ENCODE data around the gene NPHP3.
"Not testable (repeated sequence)": the region's sequence is repeated elsewhere in the genome, so short reads cannot be mapped to it uniquely, and the experiment has no call there.

NPHP3 gene, protein sequence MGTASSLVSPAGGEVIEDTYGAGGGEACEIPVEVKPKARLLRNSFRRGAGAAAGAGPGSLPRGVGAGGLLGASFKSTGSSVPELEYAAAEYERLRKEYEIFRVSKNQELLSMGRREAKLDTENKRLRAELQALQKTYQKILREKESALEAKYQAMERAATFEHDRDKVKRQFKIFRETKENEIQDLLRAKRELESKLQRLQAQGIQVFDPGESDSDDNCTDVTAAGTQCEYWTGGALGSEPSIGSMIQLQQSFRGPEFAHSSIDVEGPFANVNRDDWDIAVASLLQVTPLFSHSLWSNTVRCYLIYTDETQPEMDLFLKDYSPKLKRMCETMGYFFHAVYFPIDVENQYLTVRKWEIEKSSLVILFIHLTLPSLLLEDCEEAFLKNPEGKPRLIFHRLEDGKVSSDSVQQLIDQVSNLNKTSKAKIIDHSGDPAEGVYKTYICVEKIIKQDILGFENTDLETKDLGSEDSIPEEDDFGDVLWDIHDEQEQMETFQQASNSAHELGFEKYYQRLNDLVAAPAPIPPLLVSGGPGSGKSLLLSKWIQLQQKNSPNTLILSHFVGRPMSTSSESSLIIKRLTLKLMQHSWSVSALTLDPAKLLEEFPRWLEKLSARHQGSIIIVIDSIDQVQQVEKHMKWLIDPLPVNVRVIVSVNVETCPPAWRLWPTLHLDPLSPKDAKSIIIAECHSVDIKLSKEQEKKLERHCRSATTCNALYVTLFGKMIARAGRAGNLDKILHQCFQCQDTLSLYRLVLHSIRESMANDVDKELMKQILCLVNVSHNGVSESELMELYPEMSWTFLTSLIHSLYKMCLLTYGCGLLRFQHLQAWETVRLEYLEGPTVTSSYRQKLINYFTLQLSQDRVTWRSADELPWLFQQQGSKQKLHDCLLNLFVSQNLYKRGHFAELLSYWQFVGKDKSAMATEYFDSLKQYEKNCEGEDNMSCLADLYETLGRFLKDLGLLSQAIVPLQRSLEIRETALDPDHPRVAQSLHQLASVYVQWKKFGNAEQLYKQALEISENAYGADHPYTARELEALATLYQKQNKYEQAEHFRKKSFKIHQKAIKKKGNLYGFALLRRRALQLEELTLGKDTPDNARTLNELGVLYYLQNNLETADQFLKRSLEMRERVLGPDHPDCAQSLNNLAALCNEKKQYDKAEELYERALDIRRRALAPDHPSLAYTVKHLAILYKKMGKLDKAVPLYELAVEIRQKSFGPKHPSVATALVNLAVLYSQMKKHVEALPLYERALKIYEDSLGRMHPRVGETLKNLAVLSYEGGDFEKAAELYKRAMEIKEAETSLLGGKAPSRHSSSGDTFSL (N-terminal part only)

DNA sequence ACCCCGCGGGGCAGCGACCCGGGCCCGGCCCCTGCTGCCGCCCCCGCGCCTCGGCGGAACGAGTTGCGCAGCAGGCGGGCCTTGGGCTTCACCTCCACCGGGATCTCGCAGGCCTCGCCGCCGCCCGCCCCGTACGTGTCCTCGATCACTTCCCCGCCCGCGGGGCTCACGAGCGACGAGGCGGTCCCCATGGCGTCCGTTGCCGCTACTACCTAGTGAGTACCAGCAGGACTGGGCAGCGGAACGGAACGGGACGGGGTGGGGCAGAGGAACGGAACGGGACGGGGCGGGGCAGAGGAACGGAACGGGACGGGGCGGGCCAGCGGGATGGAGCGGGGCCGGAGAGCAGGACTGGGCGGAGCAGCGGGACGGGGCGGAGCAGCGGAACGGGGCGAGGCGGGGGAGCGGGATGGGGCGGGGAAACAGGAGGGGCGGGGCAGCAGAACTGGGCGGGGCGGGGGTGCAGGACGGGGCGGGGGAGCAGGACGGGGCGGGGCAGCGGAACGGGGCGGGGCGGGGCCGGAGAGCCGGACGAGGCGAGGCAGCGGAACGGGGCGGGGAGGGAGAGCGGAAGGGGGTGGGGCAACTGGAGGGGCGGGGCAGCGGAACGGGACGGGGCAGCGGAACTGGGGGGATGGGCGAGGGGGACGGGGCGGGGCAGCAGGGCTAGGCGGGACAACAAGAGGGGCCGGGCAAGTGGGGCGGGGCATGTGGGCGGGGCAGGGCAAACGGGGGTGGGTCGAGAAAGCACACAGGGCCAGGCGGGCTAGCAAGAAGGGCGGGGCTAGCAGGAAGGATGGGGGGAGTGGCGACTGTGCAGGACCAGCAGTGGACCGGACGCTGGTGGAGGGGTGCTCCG is at the start of gene NPHP3:
Gene NPHP3, minus strand, starts transcription at position 245 of the 859 bp plus-strand sequence. Its CDS starts 54 bp downstream, at position 191.
- FAIRE-seq (peak; percentile 93), DNase-seq (ENCODE audit: insufficient read length, low spot score) (peak; percentile 73)

DNA sequence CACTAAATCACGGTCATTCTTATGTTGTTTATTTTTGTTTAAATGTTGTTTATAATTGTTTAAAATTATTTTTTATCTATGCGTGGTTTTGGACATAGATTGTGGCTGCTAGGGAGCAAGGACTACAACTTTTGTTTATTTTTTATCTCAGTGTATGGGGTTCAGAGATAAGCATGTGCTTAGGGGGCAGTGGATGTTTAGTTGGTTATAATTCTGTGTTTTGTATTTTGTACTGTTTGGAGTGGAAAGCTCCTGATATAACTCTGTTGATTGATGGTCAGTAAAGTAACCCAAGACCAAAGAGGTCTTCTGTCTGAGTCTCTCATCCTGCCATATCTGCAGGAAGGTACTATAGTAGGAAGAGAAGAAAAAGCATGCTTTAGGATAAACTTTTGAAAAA is 36.5 kb upstream of the NPHP3 start:
- FAIRE-seq: no peak
- no peak for DNase-seq (ENCODE audit: insufficient read length, low spot score)

DNA sequence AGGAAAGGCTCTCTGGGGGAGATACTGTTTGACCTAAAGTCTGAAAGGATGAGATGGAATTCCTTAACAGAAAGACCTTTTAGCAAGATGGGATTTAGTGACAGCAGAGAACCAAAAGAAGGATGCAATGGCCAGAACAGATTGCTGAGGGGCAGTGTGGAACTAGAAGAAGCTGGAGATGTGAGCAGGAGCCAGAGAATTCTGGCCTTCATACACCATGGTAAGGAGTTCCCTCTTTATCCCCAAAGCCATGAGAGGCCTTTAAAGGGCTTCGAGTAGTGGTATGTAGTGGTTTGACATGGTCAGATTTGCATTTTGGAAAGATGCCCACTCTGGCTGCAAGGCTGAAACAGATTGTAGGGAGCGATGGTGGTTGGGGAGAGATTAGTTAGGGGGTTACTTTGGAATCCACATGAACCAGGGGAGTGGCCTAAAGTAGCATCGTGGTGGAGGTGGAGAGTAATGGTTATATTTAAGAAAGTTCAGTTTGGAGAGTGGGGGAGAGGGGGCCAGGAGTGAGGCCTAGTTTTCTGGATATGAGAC is 34.0 kb upstream of the NPHP3 start:
- DNase-seq (ENCODE audit: insufficient read length, low spot score): no peak
- FAIRE-seq: no peak

DNA sequence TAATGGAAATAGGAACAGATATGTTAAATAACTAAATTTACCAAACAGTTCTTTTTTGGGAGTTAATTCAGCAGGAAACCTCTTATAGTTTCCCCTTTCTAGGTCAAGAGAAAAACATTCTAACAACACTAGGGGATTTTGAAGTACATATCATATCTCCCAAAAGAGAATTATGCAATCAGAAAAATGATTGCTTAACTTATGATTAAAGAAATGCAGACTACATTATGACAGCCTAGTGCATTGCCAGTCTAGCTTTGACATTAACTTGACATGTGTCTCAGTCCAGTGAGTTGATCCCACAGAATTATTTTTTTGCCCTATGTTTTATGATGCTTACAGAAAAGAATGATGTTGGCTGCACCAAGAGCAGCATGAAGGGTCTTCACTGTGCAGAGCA is 31.7 kb upstream of the NPHP3 start:
- FAIRE-seq: no peak
- no peak for DNase-seq (ENCODE audit: insufficient read length, low spot score)

DNA sequence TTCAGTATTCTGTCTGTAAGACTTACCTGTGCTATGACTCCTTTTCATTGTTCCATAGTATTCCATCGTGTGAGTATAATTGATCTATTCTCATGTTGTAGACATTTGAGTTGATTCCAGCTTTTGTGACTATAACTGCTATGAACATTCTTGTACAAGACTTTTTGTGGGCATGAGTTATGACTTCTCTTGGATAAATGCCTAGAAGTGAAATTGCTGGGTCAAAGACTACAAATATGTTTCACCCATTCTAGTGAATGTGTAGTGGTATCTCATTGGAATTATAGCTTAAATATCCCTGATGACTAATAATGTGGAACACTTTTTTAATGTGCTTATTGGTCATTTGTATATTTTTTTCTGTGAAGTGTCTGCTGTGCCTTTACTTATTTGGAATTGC is 27.6 kb upstream of the NPHP3 start:
- FAIRE-seq (no peak), DNase-seq (ENCODE audit: insufficient read length, low spot score) (no peak)

DNA sequence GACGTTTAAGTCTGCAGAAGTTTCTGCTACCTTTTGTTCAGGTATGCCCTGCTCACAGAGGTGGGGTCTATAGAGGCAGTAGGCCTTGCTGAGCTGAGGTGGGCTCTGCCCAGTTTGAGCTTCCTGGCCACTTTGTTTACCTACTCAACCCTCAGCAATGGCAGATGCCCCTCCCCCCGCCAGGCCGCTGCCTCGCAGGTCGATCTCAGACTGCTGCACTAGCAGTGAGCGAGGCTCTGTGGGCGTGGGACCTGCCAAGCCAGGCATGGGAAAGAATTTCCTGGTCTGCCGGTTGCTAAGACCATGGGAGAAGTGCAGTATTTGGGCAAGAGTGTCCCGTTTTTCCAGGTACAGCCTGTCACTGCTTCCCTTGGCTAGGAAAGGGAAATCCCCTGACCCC is 24.5 kb upstream of the NPHP3 start:
- FAIRE-seq: not testable (repeated sequence)

DNA sequence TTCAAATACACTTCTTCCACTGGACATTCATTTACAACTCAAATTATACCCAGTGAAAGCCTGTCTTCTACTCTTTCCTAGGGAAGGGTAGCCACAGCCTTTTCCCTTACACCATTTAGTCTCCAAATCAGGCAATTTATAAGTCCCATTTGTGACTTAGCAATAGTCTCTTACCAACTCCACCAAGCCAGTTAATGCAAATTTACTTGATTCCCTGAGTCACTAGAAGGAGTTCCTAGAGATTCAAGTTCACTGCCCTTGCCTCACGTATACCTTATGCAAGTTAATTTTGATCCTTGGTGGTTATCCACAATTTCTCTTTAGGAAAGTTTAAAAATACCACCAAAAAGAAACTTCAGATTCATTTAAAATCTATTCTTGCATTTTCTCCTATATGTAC is 16.1 kb upstream of the NPHP3 start:
- no peak for FAIRE-seq

More for the DNA sequence above, 24.5 kb upstream of the NPHP3 start:
- DNase-seq (ENCODE audit: insufficient read length, low spot score): not testable (repeated sequence)

DNA sequence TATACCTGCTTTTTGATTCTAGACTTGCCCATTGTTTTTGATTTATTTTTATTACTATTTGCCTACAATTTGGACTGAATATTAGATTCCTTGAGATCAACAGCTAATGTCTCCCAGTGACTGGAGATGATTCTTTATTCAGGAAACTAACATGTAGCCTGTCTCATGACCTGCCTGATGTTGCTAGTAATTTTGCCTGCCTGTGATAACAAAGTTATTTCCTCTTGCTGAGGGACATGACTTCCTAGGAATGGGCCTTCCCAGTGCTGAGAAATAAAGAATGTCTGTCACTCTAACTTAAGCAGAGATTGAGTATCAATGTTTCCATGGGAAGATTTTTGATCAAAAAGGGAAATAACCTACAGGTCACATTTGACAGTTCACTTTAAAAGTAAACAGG is 13.4 kb upstream of the NPHP3 start:
- DNase-seq (ENCODE audit: insufficient read length, low spot score) (no peak), FAIRE-seq (no peak)

More for the DNA sequence above, 16.1 kb upstream of the NPHP3 start:
- no peak for DNase-seq (ENCODE audit: insufficient read length, low spot score)

DNA sequence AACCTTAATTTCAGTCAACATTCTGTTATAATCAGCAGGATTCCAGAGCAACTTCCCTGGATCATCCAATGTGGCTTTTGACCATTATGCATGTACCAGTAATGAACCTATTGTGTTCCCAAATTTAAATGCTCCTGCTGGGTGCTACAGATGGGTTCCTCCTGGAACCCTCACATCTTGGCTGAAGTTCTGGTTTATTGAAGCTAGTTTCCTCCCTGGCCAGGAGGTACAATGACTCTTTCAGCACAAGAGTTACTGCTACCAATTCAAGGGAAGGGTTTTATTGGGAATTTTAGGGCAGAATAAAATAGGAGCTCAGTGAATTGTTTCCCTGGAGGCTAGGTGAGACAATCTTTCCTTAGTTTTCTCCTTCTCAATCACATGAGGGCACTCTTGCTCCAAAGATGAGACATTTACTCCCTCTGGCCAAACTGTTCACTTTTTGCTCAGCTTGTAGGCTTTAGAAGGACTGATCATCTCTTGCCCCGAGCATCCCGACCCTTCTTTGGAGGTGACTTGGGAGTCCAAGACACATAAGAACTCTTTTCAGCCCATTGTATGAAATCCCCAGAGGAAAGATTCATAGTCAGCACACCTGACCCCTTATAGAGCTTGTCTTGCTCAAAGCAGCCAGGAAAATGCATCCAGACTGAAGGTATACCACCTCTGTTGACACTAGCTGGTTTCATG is 8.8 kb upstream of the NPHP3 start:
- peak; percentile 70 for FAIRE-seq
- DNase-seq (ENCODE audit: insufficient read length, low spot score): no peak

DNA sequence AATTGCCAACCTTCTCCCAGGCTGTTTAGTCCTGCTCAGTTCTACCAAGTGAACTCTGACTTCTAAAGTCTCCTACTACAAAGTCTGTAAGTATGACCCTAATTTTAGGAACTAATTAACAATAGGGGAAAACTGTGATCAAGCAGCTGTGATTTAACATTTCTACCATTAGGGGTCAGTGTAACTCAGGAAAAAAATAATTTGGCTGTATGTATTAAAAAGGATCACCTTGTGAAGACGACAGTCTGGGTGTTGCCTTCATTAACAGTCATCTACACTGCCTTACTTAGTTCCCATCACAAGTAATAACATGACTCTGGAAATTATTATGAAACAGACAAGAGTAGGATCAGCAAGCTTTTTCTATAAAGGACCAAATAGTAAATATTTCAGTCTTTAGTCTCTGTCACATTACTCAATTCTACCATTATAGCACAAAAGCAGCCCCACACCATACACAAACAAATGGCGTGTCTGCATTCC is 4.2 kb upstream of the NPHP3 start:
- FAIRE-seq (peak; percentile 81), DNase-seq (ENCODE audit: insufficient read length, low spot score) (no peak)

DNA sequence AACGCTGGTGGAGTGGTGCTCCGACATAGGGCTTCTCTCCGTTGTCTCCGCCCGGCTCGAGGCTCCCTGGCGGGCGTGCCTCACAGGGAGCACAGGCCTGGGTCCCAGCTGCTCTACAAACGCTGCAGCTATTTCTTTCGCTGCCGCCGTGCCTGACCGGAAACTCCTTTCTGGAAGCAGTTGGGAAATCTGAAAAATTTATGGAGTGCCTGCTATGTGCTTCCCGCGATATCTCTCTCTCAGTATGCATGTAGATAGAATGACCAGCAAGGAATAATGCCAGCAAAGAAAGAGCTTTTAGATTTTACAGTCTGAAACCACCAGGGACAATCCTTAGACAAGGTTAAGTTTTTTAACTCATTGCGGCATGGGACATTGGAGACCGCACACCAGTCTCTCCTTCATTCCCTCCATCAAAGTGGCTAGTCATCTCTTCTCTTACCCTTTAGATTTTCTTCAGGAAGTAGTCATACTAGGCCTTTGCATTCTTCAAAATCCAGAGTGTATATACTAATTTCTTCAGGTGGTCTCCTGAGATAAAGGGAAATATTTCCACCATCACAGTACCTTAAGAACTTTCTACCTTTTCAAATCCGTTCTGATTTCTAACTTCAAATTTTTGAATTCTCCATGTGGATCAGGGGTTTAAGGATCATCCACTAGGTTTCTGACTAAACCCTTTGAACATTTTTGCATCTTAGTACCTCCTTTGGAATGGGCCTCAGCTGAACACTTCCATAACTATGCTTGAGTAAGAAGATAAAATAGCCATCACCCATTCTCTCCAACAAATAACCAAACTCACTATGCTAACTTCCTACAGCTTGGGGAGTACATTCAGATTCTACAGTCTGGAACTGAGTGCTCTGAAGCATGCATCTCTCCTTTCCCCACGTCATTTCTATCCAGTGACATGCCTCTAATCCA is 1.1 kb upstream of the NPHP3 start:
- DNase-seq (ENCODE audit: insufficient read length, low spot score): no peak
- peak; percentile 31 for FAIRE-seq

DNA sequence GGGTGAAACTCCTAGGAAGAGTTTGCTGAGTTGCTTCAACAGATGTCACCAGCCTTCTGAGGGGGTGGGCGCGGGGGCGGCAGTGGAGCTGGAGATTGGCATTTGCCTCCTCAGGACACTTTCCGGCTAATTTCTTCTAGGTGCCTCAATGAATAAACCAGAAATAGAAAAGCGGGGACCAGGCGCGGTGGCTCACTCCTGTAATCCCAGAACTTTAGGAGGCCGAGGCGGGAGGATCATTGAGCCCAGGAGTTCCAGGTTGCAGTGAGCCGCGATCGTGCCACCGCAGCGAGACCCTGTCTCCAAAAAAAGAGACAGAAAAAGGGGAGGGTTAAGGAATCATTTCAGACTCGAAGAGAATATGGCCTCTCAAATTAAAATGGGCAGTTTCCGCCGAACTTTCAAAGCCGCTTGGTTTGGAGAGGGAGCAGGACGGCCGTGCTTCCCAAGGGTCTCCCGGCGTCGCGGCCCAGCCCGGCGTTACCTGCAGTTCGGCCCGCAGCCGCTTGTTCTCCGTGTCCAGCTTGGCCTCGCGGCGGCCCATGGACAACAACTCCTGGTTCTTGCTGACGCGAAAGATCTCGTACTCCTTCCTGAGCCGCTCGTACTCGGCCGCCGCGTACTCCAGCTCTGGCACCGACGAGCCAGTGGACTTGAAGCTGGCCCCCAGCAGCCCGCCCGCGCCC is 587 bp downstream of the NPHP3 start:
- peak; percentile 6 for DNase-seq (ENCODE audit: insufficient read length, low spot score)
- no peak for FAIRE-seq

DNA sequence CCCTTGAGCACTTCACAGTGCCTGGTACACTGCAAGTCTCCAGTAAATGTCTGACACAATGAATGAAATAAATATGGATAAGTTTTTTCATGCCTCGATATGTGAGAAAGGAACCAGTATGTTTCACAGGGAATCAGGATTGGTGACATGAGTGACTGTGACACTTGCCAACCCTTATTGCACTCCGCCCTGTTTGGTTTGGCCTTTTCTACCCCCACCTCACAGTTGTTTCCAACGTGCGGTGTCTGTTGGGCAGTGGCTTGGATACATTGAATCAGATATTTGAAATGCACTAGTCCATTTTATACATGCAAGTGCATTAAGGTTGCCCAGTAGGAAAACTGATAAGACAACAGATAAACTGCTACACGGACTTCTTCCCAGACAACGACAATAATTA is 2.0 kb downstream of the NPHP3 start:
- no peak for FAIRE-seq
- DNase-seq (ENCODE audit: insufficient read length, low spot score): no peak

DNA sequence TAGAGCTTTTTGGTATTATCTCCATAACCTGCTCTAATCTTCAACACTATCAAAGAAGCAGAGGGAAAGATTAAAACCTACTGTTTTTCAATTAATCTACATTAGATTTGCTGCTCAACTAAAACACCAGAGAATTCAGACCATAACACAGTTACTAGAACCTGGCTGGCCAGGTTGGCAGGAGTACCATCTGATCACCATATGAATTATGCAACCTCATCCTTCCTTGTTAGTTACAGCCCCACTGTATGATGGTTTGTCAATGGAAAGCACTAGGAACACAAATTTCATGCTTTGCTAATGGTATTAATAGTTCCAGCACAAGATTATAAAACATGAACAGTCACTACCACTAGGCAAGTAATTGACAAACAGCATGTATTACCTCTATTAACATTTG is 5.8 kb downstream of the NPHP3 start:
- FAIRE-seq (no peak), DNase-seq (ENCODE audit: insufficient read length, low spot score) (no peak)

DNA sequence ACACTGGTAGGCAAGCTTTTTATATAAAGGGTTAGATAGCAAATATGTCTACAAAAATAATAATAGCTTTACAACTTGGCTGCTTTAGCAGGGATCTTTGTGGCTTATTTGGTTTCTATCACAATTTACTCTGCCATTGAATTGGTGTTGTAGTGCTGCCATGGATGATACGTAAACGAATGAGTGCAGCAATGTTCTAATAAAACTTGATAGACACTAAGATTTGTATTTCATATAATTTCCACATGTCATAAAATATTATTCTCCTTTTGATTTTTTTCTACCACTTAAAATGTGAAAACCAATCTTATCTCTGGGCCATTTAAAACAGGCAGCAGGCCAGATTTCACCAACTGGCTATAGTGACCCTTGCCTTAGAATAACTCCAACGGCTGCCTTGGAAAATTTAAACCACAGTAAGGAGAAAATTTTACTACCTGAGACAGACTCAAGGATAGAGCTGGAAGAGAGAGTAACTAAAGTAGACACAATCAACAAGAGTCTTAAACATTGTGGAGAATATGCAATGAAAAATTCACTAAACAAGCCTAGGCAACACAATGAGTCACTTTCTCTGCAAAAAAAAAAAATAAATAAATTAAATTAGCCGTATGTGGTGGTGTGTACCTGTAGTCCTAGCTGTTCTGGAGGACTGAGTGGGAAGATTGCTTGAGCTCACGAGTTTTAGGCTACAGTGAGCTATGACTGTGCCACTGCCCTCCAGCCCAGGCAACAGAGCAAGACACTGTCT is 8.1 kb downstream of the NPHP3 start:
- FAIRE-seq (no peak), DNase-seq (ENCODE audit: insufficient read length, low spot score) (no peak)

DNA sequence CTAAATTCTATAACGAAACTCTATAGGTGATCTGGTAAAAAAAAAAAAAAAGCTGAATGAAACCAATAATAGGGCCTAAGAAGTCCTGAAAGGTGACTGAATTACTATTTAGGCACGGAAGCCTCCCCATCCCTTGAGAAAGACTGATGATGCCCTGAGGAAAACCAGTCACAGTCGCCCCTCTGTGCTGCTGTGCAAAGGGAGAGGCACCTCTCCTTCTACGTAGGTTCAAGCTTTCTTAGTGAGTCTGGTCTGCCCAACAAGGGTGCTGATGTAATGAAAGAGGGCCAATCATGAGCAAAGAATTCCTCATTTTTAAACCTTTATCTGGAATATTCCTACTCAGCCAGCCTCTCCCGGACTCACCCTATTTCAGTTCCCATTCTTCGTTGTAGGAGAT is 11.9 kb downstream of the NPHP3 start:
- FAIRE-seq (no peak), DNase-seq (ENCODE audit: insufficient read length, low spot score) (no peak)

DNA sequence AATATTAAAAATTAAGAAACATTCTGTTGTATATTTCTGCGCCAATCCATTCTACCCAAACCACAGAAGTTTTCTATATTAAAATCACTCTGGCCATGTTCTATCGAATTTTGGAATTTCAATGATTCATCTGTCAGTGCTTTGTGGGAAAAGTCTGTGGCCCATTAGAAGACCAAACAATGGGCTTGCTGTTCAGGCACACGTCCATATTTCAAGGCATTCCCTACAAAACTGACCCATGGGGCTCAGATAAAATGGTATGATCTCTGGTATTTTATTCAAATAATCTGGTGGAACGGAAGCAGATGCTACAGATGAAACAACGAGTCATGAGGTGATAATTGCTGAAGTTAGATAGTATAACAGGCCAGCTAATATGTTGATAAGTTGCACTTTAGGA is 12.4 kb downstream of the NPHP3 start:
- FAIRE-seq (no peak), DNase-seq (ENCODE audit: insufficient read length, low spot score) (no peak)
